HTERT RPE-1 (cell line): ENCODE data around the gene DUOXA2.

ENCODE experiments used
- in situ Hi-C: fragments of 300-500 bp; cut with MboI; formaldehyde crosslinking; loops from 4 replicates; pipeline ENCODE4 v1.14.3; 2020; ENCODE audit warnings: low sequenced_read_pairs

The DUOXA2 gene

DNA sequence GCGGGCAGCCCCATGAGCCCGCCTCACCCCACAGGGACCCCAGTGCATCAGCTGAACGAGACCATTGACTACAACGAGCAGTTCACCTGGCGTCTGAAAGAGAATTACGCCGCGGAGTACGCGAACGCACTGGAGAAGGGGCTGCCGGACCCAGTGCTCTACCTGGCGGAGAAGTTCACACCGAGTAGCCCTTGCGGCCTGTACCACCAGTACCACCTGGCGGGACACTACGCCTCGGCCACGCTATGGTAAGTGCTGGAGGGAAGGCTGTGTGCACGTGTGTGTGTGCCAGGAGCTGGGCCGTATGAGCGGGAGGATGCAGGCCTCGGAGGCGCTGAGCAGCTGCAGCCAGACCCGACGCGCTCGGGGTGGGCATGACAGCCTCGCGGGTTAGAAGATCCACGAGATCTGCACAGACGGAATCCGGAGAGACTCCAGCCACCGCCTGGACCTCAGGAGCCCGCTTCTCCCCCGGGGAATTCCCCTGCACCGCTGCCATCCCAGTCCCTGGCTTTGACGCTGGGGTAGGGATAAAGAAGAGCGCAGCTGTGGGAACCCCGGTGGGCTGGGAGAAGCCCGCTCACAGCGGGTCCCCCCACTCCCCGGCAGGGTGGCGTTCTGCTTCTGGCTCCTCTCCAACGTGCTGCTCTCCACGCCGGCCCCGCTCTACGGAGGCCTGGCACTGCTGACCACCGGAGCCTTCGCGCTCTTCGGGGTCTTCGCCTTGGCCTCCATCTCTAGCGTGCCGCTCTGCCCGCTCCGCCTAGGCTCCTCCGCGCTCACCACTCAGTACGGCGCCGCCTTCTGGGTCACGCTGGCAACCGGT is 2.6 kb downstream of the DUOXA2 start:
- in situ Hi-C loops, result no loop called here

DNA sequence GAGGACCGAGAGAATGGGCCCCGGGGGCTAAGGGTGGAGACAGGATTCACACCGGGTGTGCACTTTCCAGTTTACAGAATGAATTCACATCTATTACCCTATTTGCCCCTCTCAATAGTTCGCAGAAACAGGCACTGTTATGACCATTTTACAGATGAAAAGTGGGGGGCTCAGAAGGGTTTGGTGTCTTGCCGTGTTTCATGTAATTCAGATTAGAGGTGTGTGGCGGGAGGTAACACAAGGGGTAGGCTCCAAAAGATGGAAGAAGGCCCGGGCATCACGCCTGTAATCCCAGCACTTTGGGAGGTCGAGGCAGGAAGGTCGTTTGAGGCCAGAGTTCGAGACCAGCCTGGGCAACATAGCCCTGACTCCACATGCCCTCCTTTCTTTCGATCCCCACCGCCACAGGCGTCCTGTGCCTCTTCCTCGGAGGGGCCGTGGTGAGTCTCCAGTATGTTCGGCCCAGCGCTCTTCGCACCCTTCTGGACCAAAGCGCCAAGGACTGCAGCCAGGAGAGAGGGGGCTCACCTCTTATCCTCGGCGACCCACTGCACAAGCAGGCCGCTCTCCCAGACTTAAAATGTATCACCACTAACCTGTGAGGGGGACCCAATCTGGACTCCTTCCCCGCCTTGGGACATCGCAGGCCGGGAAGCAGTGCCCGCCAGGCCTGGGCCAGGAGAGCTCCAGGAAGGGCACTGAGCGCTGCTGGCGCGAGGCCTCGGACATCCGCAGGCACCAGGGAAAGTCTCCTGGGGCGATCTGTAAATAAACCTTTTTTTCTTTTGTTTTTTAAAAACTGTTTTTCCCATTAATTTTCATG is 3.4 kb downstream of the DUOXA2 start:
- in situ Hi-C loops, result no loop called here

- in situ Hi-C loops, result no loop called here
Measured at GRCh38 chr15:45118131-45118588, 4.0 kb downstream of the DUOXA2 start.

DNA sequence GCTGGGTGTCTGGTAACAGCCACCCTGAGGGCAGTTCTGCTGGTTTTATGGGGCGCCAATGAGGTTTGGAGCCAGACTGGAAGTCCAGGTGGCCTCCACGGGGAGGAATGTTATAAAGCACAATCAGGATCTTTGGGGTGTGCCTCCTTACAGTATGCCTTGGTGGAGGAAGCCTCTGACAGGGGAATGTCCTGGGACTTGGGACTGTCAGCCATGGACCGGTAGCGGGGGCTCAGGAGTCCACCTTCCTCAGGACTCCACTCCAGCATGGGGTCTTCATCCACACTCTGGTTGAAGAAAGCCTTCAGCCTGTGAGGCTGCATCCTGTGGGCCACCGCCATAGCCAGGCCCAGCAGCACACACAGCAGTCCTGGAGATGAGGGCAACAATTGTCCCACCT is 4.9 kb downstream of the DUOXA2 start:
- in situ Hi-C loops, result no loop called here

GRCh38 chr15:45120081-45120972 is 6.2 kb downstream of the DUOXA2 start:
- in situ Hi-C loops, result no loop called here

GRCh38 chr15:45121020-45121419 is 6.9 kb downstream of the DUOXA2 start:
- in situ Hi-C loops, result no loop called here

DNA sequence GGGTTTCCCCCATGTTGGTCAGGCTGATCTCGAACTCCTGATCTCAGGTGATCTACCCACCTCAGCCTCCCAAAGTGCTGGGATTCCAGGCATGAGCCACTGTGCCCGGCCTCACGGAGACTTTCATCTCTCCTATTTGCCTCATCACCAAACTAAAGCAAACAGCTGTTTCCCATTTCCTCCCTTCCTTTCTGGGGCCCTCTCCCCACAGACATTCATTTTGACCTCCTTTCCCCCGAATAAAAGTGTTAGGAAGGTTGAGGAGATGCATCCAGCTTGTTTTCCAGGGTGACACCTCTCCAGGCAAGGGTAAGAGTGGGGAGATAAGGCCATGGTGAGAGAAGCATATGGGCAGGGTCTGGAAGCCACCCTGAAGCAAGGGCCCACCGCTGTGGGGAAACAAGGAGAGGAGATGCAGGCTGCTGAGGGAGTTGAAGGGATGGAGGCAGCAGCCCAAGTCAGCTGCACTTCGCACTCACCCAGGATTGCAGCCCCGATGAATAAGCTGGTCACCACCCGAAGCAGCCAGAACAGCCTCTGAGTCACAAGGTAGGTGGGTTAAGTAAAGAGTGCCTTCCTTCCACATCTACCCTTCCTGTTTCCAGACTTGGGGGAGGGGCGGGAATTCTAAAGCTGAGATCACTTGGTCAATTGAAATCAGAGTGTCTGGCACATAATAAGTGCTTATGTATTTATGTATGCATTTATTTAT is 7.7 kb downstream of the DUOXA2 start:
- in situ Hi-C loops, result no loop called here

- in situ Hi-C loops, result no loop called here
Measured at GRCh38 chr15:45122719-45123118, 8.6 kb downstream of the DUOXA2 start.

GRCh38 chr15:45123397-45123796 is 9.3 kb downstream of the DUOXA2 start:
- in situ Hi-C loops, result no loop called here

GRCh38 chr15:45126535-45127158 is 12.5 kb downstream of the DUOXA2 start:
- in situ Hi-C loops, result no loop called here

GRCh38 chr15:45128971-45129639 is 15.0 kb downstream of the DUOXA2 start:
- in situ Hi-C loops, result no loop called here

- in situ Hi-C loops, result no loop called here
Measured at GRCh38 chr15:45129651-45130129, 15.6 kb downstream of the DUOXA2 start, which contains the start of the genes DUOX1 and DUOXA1. Gene DUOX1 (plus strand): TSS chr15:45129994. CDS start chr15:45131967, 1,973 bp downstream. Gene DUOXA1 (minus strand): TSS chr15:45129879. CDS start chr15:45123014, 6,865 bp downstream.

- in situ Hi-C loops, result no loop called here
Measured at GRCh38 chr15:45130291-45131000, 16.3 kb downstream of the DUOXA2 start.

DNA sequence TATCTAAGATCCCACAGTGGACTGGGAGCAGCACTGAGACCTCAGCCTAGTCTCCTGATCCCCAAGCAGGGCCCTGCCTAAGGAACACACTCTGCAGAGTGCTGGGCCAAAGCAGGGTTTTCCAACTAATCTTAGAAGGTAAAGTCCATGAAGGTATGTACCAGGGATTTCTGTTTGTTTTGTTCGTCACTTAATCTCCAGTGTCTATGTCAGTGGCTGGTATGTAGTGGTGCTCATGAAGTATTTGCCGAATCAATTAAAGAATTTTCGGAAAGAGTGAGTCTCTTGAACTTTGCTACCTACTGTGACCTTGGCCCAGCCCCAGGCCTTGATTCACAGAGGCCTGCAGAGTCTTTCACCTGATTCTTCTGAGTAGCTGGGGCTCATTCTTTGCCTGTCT is 17.4 kb downstream of the DUOXA2 start:
- in situ Hi-C loops, result no loop called here

GRCh38 chr15:45132844-45133560 is 18.9 kb downstream of the DUOXA2 start:
- in situ Hi-C loops, result no loop called here

- in situ Hi-C loops, result no loop called here
Measured at GRCh38 chr15:45133561-45133920, 19.4 kb downstream of the DUOXA2 start.

GRCh38 chr15:45134046-45134445 is 19.9 kb downstream of the DUOXA2 start:
- in situ Hi-C loops, result no loop called here
